SH-SY5Y (cell line): ENCODE measurements around the gene ELP6.

Experiments used
- GATA2 ChIP-seq: IDR thresholded peaks from 2 replicates; pipeline ENCODE4 v1.6.1; 2011; ENCODE audit warnings: mild to moderate bottlenecking, low read depth, low read length
- GATA3 ChIP-seq: IDR thresholded peaks from 2 replicates; pipeline ENCODE4 v1.6.1; 2011; ENCODE audit warnings: low read depth, mild to moderate bottlenecking, low read length, moderate library complexity

- TF ChIP-seq GATA3 (no peak), GATA2 (no peak)
These were observed 18.4 kb downstream of the ELP6 start for GRCh38 chr3:47495111-47495510.
